ENCODE measurements around the gene MOBP.

- TF ChIP-seq CTCF (conservative IDR thresholded peaks at IDR 0.05; ENCODE audit: low read length) (no peak), EZH2phosphoT487 (IDR thresholded peaks at IDR 0.05; ENCODE audit: borderline replicate concordance) (no peak)
Observed at GRCh38 chr3:39531066-39531465, 63.6 kb downstream of the MOBP start.

All from Loucy (cell line).